Esophagus muscularis mucosa (tissue), 4 donors: ENCODE measurements around the gene PRR29. TPM values are rescaled to one million over a fixed set of nuclear protein-coding genes. Genes with fewer than 3 reads are reported as not detected.

Experiments
- DNase-seq: peaks from one replicate; pipeline ENCODE4 v3.0.0-alpha.2; 2017; ENCODE audit errors: extremely low spot score
- H3K27ac ChIP-seq, 4 donors: fragments of 200-600 bp; sonication (generic); replicated peaks in 1 of 4; 1 replicate in 3 of 4; 2 replicates in 1 of 4; pipeline ENCODE4 v1.5.1; 2016 to 2019; ENCODE audit warnings: mild to moderate bottlenecking in 1 of 4
- H3K27me3 ChIP-seq, 4 donors: fragments of 200-600 bp; sonication (generic); one replicate each; pipeline versions ENCODE4 v1.5.1 to v1.6.0; 2016 to 2019
- H3K36me3 ChIP-seq, 4 donors: fragments of 200-600 bp; sonication (generic); one replicate each; pipeline ENCODE4 v1.5.1; 2016 to 2019
- H3K4me1 ChIP-seq, 4 donors: fragments of 200-600 bp; sonication (generic); one replicate each; pipeline ENCODE4 v1.5.1; 2016 to 2019
- H3K4me3 ChIP-seq, 4 donors: fragments of 200-600 bp; sonication (generic); 1 replicate in 2 of 4; 2 replicates in 2 of 4; pipeline ENCODE4 v1.5.1; 2016 to 2019; ENCODE audit warnings: mild to moderate bottlenecking in 4 of 4, moderate library complexity in 1 of 4
- H3K9me3 ChIP-seq, 4 donors: fragments of 200-600 bp; sonication (generic); 1 replicate in 3 of 4; 2 replicates in 1 of 4; pipeline ENCODE4 v1.5.1; 2016 to 2019
- EP300 ChIP-seq: sonication (generic); formaldehyde crosslinking; IDR thresholded peaks from one replicate; pipeline ENCODE4 v1.6.1; 2017; ENCODE audit warnings: antibody characterized with exemption
- POLR2A ChIP-seq: fragments of 450-650 bp; IDR thresholded peaks from one replicate; pipeline ENCODE4 v1.6.1; 2017; ENCODE audit warnings: antibody characterized with exemption, moderate library complexity, mild to moderate bottlenecking, low read depth
- POLR2AphosphoS5 ChIP-seq, 2 donors: sonication (generic); formaldehyde crosslinking; IDR thresholded peaks; one replicate each; pipeline ENCODE4 v1.6.1; 2017; ENCODE audit warnings: antibody characterized with exemption in 2 of 2
- WGBS: methylation state at CpG from one replicate; pipeline ENCODE4 v1.1.5; 2018; 5-methylcytosine and 5-hydroxymethylcytosine counted together
- intact Hi-C: fragments of 100-400 bp; cut with DNase I; formaldehyde crosslinking; loops from one replicate; pipeline ENCODE4 v1.15.1; 2023
- total RNA-seq, 4 donors: library from RNA; depleted of rRNA; stranded (reverse); fragments of >200 nt; gene quantifications; one replicate each; pipeline versions ENCODE4 v1.1.0 to v1.2.1, GENCODE V29; 2016
- TF ChIP-seq, protein P1 (sequence below), 3 experiments: fragments of 200-600 bp in 2 of 3; fragments of 450-650 bp in 1 of 3; sonication (generic) in 2 of 3; IDR thresholded peaks; one replicate each; pipeline ENCODE4 v1.5.1; 2017 to 2019; ENCODE audit warnings: antibody characterized with exemption in 3 of 3, mild to moderate bottlenecking in 2 of 3, moderate library complexity in 1 of 3

The PRR29 gene
- total RNA-seq, 4 donors from 2014 or later: 0.23 to 0.42 (median 0.39) TPM; not detected in 1

DNA sequence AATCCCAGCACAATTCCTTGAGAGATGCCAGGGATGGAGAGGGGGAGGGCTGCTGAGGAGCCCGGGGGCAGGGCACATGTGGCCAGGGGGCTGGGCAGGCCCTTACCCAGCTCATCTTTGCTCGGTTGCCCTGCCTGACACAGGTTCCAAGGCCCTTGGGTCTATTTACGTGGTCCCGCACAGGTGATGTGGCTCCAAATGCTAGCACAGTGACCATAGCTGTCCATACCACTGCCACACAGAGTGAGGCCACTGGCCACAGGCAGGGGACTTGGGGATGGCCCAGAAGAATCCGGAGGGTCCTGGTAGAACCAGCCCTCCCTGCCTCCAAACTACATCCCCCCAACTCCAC lies 10.0 kb upstream of the PRR29 start:
- peaks cover 0 to 47% (median 0%) of the 10 kb centered on the region in 4 donors for H3K27me3 ChIP-seq
- no peak overlapping the region for H3K27ac ChIP-seq
- 80% methylated on average over 1 of the region's 5 CpGs for WGBS
- H3K36me3 ChIP-seq: no peaks in the 10 kb centered on the region
- H3K4me3 ChIP-seq: no peak overlapping the region
- no peaks in the 10 kb centered on the region for H3K9me3 ChIP-seq
- no peak for DNase-seq
- H3K4me1 ChIP-seq: peaks cover 42 to 60% (median 58%) of the 10 kb centered on the region in 4 donors
- TF ChIP-seq, protein P1, sequence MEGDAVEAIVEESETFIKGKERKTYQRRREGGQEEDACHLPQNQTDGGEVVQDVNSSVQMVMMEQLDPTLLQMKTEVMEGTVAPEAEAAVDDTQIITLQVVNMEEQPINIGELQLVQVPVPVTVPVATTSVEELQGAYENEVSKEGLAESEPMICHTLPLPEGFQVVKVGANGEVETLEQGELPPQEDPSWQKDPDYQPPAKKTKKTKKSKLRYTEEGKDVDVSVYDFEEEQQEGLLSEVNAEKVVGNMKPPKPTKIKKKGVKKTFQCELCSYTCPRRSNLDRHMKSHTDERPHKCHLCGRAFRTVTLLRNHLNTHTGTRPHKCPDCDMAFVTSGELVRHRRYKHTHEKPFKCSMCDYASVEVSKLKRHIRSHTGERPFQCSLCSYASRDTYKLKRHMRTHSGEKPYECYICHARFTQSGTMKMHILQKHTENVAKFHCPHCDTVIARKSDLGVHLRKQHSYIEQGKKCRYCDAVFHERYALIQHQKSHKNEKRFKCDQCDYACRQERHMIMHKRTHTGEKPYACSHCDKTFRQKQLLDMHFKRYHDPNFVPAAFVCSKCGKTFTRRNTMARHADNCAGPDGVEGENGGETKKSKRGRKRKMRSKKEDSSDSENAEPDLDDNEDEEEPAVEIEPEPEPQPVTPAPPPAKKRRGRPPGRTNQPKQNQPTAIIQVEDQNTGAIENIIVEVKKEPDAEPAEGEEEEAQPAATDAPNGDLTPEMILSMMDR (IDR thresholded peaks at IDR 0.05): no peak
- TF ChIP-seq POLR2AphosphoS5 (IDR thresholded peaks at IDR 0.05) (no peak), POLR2A (no peak), EP300 (no peak)
- intact Hi-C loops: no loop called here

DNA sequence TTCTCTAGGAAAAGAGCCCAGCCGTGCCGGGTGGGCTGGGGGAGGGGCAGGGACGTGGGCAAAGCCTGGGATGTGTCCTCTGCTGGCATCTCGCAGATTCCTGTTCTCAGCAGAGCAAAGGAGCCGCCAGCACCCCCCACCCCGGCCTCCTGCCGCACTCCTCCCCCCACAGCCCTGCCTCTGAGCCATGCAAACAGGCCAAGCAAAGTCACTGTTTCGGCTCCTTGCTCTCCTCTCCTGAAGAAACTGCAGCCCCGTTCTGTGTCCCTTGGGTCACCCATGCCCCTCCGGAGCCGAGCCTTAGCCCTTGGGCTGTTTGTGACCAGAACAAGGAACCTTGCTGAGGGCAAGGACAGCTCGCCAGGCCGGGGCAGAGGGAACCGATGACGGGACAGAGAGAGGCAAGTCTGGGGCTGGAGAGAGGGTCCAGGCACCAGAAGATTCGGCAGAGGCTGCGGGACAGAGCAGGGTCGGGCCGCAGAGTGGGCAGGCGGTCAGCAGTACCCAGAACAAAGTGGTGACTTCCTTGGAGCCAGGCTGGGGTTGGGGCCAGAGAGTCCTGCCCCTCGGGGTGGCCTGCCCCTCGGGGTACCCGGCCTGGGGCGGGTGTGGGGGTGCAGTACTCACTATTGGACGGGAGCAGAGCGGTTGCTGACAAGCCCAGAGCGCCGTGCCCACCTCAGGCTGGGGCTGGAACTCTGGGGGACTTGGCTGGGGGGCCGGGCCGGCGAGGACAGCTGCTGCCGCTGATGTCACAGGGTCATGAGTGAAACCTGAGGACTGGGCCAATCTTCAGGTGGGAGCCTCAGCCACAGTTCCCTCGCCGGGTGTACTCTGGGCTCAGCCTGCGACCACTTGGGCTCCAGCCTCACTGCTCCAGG lies 9.2 kb upstream of the PRR29 start:
- intact Hi-C loops: no loop called here

DNA sequence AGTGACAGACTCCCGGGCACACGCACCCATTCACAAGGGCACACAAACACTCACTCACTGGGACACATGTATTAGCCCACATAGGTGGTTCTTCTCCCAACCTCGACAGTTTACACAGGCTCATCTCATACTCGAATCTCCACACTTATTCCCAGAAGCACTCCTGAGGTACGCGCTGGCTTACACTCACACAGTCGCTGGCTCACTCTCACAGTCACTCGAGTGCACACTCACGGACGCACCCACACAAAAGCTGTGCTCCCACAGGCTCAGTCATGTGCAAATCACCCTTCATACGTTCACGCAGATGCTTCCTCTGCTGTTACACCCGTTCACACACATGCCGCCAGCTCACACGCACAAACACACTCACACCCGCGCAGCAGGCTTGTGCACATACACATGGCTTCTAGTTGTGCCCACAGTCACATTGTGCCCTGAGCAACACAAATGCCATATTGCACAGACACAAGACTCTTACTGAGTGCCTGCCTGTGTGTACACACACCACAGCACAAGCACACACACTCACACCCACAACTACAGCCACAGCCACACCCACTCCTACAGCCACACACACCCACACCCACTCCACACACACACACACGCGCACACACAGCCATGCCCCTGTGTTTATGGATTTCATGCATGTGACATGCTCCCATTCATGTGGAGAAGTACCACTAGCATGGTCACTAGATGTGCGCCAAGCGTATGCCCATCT lies 8.4 kb upstream of the PRR29 start:
- intact Hi-C loops: no loop called here
- Histone ChIP-seq H3K4me3 (no peak overlapping the region), H3K36me3 (no peaks in the 10 kb centered on the region), H3K27ac (no peak overlapping the region), H3K27me3 (peaks cover 0 to 53% (median 0%) of the 10 kb centered on the region in 4 donors), H3K9me3 (no peaks in the 10 kb centered on the region), H3K4me1 (peaks cover 25 to 43% (median 42%) of the 10 kb centered on the region in 4 donors)
- TF ChIP-seq EP300: no peak
- TF ChIP-seq POLR2AphosphoS5 (IDR thresholded peaks at IDR 0.05): no peak
- no peak for DNase-seq
- 82% methylated on average over 21 of the region's 21 CpGs for WGBS

More for the DNA sequence above, 9.2 kb upstream of the PRR29 start:
- Histone ChIP-seq H3K27me3 (peaks cover 0 to 53% (median 0%) of the 10 kb centered on the region in 4 donors), H3K36me3 (no peaks in the 10 kb centered on the region), H3K9me3 (no peaks in the 10 kb centered on the region), H3K4me3 (no peak overlapping the region), H3K27ac (no peak overlapping the region), H3K4me1 (peaks cover 33 to 51% (median 50%) of the 10 kb centered on the region in 4 donors)
- DNase-seq: no peak
- no peak for TF ChIP-seq EP300
- no peak for TF ChIP-seq POLR2A
- TF ChIP-seq POLR2AphosphoS5 (IDR thresholded peaks at IDR 0.05): no peak
- TF ChIP-seq, protein P1 (IDR thresholded peaks at IDR 0.05): no peak
- WGBS: 67% methylated on average over 20 of the region's 35 CpGs

DNA sequence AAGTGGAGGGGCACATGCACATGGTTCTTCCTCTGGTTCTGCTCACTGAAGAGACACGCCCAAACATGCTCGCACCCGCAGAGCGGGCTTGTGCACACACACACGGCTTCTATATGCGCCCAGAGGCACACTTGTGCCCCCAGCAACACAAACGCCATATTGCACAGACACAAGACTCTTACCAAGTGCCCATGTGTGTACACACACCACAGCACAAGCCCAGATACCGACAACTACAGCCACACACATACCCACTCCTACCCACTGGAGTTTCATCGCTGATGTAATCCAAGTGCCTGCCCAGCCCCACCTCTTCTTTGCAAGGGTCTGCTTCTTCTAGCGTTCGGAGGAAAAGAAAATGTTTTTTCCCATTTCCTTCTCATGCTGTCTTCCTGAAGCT lies 6.5 kb upstream of the PRR29 start:
- no peak for DNase-seq
- Histone ChIP-seq H3K36me3 (no peaks in the 10 kb centered on the region), H3K27me3 (peaks cover 0 to 60% (median 0%) of the 10 kb centered on the region in 4 donors), H3K4me3 (no peak overlapping the region), H3K9me3 (no peaks in the 10 kb centered on the region), H3K4me1 (peaks cover 15 to 33% (median 29%) of the 10 kb centered on the region in 4 donors), H3K27ac (no peak overlapping the region)
- WGBS: 83% methylated on average over 11 of the region's 11 CpGs
- TF ChIP-seq POLR2AphosphoS5 (IDR thresholded peaks at IDR 0.05): no peak
- intact Hi-C loops: no loop called here

DNA sequence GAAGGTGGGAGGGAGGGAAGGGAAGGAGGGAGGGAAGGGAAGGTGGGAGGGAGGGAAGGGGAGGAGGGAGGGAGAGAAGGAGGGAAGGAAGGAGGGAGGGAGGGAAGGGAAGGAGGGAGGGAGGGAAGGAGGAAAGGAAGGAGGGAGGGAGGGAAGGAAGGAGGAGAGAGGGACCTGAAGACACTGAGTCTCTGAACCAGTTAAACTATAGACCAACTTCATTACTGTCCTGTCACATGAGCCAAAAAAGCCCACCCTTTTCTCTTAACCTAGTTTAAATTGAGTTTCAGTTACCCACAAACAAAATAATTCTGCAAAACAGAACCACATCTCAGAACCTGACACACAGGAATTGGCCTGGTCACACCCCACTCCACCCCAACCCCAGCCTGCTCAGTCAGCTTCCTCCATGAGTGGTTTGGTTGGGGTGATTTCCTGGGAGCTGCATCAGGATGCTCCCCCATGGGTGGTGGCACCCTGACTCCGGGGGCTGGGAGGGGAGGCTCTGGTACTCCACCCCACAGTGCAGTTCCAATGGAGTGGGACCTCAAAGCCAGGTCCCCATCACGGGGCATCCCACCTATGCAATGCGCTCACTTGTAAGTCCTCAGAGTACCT lies 4.7 kb upstream of the PRR29 start:
- TF ChIP-seq, protein P1 (IDR thresholded peaks at IDR 0.05): no peak
- no peak for TF ChIP-seq EP300
- no peak overlapping the region for H3K4me3 ChIP-seq
- no peaks in the 10 kb centered on the region for H3K9me3 ChIP-seq
- no peak for DNase-seq
- no peak overlapping the region for H3K27ac ChIP-seq
- H3K36me3 ChIP-seq: no peaks in the 10 kb centered on the region
- peaks cover 16 to 31% (median 28%) of the 10 kb centered on the region in 4 donors for H3K4me1 ChIP-seq
- peaks cover 0 to 68% (median 10%) of the 10 kb centered on the region in 4 donors for H3K27me3 ChIP-seq
- intact Hi-C loops: no loop called here
- no CpG with 5 or more reads among the region's 3 CpGs for WGBS
